GM12872 (cell line): ENCODE results near the gene ITPA.

Experiments
- TF ChIP-seq, protein P1 (sequence below): IDR thresholded peaks from 3 replicates; pipeline ENCODE4 v1.5.1; 2011; ENCODE audit warnings: low read depth, mild to moderate bottlenecking, low read length, moderate library complexity; ENCODE audit not compliant: insufficient read depth

ITPA gene

DNA sequence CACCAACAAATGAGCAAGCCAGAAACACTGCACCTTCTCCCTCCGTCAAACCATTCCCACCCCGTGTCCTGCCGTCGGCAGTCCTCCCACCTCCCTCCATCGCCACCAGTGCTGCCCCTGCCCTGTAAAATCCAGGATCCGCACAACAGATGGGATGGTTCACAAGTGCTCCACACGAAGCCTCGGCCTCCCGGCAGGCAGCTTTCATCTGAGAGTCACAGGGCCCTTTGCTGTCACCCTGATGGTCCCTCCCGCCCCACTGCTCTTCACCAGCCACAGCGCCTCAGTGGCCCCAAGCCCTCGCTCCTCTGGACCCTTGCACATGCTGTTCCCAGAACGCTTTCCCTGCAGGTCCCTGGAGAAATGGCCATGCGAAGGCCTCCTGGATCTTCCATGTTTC, 17.6 kb downstream of the ITPA start:
- TF ChIP-seq, protein P1, sequence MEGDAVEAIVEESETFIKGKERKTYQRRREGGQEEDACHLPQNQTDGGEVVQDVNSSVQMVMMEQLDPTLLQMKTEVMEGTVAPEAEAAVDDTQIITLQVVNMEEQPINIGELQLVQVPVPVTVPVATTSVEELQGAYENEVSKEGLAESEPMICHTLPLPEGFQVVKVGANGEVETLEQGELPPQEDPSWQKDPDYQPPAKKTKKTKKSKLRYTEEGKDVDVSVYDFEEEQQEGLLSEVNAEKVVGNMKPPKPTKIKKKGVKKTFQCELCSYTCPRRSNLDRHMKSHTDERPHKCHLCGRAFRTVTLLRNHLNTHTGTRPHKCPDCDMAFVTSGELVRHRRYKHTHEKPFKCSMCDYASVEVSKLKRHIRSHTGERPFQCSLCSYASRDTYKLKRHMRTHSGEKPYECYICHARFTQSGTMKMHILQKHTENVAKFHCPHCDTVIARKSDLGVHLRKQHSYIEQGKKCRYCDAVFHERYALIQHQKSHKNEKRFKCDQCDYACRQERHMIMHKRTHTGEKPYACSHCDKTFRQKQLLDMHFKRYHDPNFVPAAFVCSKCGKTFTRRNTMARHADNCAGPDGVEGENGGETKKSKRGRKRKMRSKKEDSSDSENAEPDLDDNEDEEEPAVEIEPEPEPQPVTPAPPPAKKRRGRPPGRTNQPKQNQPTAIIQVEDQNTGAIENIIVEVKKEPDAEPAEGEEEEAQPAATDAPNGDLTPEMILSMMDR = no peak

DNA sequence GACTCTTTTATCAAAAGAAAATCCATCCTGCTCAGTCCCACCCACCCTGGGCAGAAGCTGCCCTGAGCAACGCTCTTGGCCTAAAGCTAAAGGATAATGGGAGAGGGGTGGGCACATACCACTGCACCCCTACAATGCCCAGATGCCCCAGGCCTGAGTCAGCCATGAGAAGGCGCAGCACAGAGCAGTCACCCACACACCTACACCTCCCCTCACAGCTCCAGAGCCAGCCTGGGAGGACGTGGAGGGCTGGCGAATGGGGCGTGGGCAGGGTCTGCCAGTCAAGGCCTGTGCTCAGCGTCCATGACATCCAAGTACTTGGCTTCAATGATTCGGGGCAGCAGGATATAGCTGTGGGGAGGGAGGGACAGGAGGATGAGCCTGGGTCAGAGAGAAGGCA, 18.2 kb downstream of the ITPA start:
- TF ChIP-seq, protein P1 = no peak

GRCh38 chr20:3227936-3228749, 18.8 kb downstream of the ITPA start:
- TF ChIP-seq, protein P1 = no peak

DNA sequence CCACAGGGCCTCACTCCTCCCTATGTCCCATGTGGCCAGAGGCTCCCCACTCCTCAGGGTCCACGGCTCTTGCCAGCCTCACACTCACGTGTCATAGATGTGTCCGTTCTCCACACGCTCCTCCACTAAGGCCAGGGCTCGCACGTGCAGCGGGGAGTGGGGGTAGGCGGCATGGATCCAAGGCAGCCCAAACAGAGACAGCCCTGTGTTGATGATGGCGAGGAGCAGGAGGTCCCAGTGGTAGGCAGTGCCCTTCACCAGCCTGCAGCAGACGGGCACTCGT, 19.4 kb downstream of the ITPA start:
- TF ChIP-seq, protein P1 = no peak

DNA sequence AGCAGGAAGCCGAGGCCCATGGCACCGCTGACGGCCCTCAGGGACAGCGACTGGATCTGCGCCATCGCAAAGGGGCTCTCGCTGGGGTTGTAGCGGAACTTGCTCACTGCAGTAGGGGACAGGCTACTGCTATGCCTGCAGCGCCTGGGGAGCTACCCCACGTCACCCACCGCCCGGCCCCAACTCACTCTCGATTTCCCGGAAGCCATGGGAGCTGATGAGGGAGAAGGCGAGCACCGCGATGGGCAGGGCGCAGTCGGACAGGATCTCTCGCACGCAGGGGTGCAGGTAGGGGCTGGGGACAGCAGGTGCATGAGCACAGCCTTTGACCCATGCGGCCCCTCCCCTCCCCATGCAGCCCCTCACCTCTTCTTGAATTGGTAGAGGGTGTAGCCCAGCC, 19.9 kb downstream of the ITPA start:
- TF ChIP-seq, protein P1 = no peak

- TF ChIP-seq, protein P1 = no peak
These were observed 20.5 kb downstream of the ITPA start for GRCh38 chr20:3229798-3230197.

DNA sequence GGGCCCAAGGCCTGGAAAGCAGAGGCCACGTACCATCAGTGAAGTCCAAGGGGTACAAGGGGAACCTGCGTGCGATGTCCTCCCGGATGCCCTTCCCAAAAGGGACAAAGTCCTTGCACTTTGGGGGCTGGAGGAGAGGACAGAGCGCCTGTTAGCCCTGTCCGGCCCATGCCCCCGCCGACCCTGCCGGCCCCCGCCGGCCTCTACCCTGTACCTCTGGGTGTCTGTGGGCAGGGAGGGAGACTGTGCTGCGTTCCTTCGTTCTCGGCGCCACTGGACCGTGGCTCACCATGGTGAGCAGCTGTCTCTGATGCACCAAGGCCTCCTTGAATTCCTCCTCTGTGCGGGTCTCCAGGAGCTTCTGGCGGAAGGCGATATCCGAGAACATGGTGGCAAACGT, 21.8 kb downstream of the ITPA start:
- TF ChIP-seq, protein P1 = no peak
